Cardiac muscle cell (in vitro differentiated cells and primary cell): Measurements from ENCODE around the gene DBF4B. TPM values are rescaled to one million over a fixed set of nuclear protein-coding genes. Genes with fewer than 3 reads are reported as not detected.
"Not testable (repeated sequence)": the region's sequence is repeated elsewhere in the genome, so short reads cannot be mapped to it uniquely, and the experiment has no call there.

ENCODE experiments used
- DNase-seq, 2 donors: peaks; one replicate each; pipeline versions ENCODE4 v3.0.0 to v3.0.0-alpha.2; 2010 to 2017; ENCODE audit warnings: low read depth in 1 of 2, low spot score in 1 of 2
- H3K27ac ChIP-seq: fragments of 200-600 bp; sonication (generic); 2 replicates; pipeline ENCODE4 v1.5.1; 2016
- H3K27me3 ChIP-seq: fragments of 200-600 bp; sonication (generic); 2 replicates; pipeline ENCODE4 v1.6.0; 2016; ENCODE audit warnings: control low read depth
- H3K36me3 ChIP-seq: fragments of 200-600 bp; sonication (generic); 2 replicates; pipeline ENCODE4 v1.5.1; 2016; ENCODE audit warnings: control low read depth
- H3K4me1 ChIP-seq: fragments of 200-600 bp; sonication (generic); 2 replicates; pipeline ENCODE4 v1.8.1; 2017; ENCODE audit warnings: low read depth, mild to moderate bottlenecking, mixed run types
- H3K4me3 ChIP-seq: fragments of 200-600 bp; sonication (generic); 2 replicates; pipeline ENCODE4 v1.5.1; 2016; ENCODE audit warnings: mild to moderate bottlenecking
- H3K9me3 ChIP-seq: fragments of 200-600 bp; sonication (generic); 2 replicates; pipeline ENCODE4 v1.5.1; 2017; ENCODE audit warnings: low read depth, mild to moderate bottlenecking, control low read depth
- CTCF ChIP-seq: IDR thresholded peaks from 2 replicates; pipeline ENCODE4 v1.5.1; 2012; ENCODE audit warnings: low read depth, mild to moderate bottlenecking, low read length
- polyA plus RNA-seq: library from polyadenylated mRNA; unstranded; fragments of >200 nt; fragmentation: Nextera tagmentation; extraction: Ambion mirVana; gene quantifications from 2 replicates; pipeline ENCODE4 v1.2.1, GENCODE V29; 2016
- total RNA-seq: library from RNA; depleted of rRNA; stranded (reverse); fragments of >200 nt; gene quantifications from 2 replicates; pipeline ENCODE4 v1.2.3, GENCODE V29; 2016

The DBF4B gene
- total and polyA plus RNA-seq, 2 experiments from 2014 or later: 15.3 to 26.8 TPM

DNA sequence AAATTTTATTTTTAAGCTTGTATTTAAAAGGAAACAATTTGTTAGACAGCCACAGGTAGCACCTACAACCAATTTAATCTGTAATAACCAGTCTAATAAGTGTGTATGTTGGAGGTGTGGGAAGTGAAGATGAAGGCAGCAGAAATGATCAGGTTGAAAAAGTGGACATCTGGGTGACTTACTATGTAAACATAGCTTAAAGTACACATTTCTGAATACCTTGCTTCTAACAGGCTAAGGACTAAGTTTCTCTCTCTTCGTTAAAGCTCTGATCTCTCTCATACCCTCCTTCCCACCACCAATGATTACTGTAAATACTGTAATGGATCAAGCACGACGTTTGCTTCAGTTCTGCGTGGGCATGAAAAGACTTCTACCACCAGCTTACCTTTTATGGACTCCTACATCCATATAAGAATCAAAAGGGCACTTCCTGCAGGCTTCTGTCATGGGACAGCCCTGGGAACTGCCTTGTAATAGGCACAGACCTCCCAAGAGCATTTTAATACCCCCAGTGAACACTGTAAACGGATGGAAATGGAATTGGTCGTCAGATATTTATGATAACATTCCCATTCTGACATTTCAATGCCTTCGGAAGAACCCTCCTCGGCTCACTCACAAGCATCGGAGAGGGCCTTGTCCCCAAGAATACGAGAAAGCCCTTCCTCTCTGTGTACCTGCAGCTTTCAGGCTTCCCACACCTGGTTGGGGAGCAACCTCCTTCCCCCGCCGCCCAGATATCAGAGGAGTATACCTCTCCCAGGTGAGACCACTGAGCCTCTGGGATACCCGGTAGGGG, 19.6 kb upstream of the DBF4B start:
- H3K4me3 ChIP-seq: peak overlapping the region; percentile 77
- no peaks in the 10 kb centered on the region for H3K9me3 ChIP-seq
- TF ChIP-seq CTCF: no peak
- H3K36me3 ChIP-seq: no peaks in the 10 kb centered on the region
- peak overlapping the region; percentile 92 for H3K27ac ChIP-seq
- H3K4me1 ChIP-seq: peaks cover 5% of the 10 kb centered on the region
- peak in 1 of 2 donors; percentile 5 for DNase-seq
- no peaks in the 10 kb centered on the region for H3K27me3 ChIP-seq

DNA sequence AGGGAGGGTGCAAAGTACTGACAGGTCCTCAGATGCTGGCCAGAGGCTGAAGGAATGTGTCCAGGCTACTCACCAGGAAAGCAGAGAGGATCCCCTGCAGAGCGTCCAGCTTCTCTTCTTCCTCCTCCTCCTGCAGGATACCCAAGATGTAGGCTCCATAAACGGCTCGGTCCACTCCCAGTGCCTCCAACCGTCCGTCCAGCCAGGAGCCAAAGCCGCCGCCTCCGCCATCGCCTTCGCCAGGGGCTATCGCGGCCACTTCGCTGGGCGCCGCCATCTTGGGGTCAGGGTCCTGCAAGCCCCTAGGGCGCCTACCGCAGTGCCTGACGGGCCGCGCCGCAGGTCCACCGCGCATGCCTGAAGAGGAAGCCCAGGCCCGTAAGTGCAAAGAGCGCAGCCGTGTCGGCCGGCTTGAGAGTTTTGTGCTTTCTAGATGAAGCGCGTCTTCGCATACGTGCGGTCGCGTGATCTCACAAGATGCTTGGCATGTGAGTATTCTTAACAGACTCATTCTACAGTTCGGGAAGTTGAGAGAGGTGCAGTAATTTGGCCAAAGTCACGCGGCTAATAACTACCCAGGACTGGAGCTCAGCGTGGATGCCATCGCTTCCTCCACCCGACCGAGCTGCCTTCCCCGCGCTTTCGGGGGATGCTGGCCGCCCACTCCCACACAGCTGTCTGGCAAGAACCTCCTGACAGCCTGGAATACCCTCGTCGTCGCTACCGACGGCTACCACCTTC, 18.8 kb upstream of the DBF4B start, which contains the start of gene CCDC43:
Gene CCDC43 (minus strand): TSS at position 300 of the 741 bp plus-strand sequence. CDS start 23 bp downstream, at position 277.
- Histone ChIP-seq H3K4me3 (peak within 1 kb of the TSS; percentile 77), H3K9me3 (no peaks in the 10 kb centered on the region), H3K27me3 (no peaks in the 10 kb centered on the region), H3K4me1 (peaks cover 5% of the 10 kb centered on the region), H3K36me3 (no peaks in the 10 kb centered on the region), H3K27ac (peak within 1 kb of the TSS; percentile 92)
- DNase-seq: peak; percentile 94 to 97
- TF ChIP-seq CTCF: no peak

DNA sequence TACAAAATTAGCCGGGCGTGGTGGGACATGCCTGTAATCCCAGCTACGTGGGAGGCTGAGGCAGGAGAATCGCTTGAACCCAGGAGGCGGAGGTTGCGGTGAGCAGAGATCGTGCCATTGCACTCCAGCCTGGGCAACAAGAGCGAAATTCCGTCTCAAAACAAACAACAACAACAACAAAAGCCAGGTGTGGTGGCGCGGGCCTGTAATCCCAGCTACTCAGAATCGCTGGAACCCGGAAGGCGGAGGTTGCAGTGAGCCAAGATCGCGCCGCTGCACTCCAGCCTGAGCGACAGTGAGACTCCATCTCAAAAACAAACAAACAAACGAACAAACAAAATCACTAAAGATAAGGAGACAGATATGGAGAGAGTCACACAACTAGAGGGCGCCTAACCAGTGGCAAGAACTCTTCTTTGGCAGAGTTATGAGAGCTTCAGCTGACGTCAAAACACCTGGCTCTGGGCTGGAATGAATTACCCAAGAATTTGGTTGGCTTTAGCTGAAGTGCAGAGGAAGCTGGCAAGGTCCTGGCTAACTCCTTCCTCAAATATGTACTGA, 17.6 kb upstream of the DBF4B start:
- H3K9me3 ChIP-seq, H3K27me3 ChIP-seq, H3K4me1 ChIP-seq, H3K36me3 ChIP-seq, H3K27ac ChIP-seq, H3K4me3 ChIP-seq: not testable (repeated sequence)
- peak in 1 of 2 donors; percentile 27 for DNase-seq
- TF ChIP-seq CTCF: peak; percentile 6

GRCh38 chr17:44693609-44694008, 14.9 kb upstream of the DBF4B start:
- peaks cover under 1% of the 10 kb centered on the region for H3K4me1 ChIP-seq
- H3K36me3 ChIP-seq: no peaks in the 10 kb centered on the region
- no peaks in the 10 kb centered on the region for H3K9me3 ChIP-seq
- TF ChIP-seq CTCF: no peak
- no peak for DNase-seq
- no peak overlapping the region for H3K4me3 ChIP-seq
- H3K27ac ChIP-seq: no peak overlapping the region
- no peaks in the 10 kb centered on the region for H3K27me3 ChIP-seq

DNA sequence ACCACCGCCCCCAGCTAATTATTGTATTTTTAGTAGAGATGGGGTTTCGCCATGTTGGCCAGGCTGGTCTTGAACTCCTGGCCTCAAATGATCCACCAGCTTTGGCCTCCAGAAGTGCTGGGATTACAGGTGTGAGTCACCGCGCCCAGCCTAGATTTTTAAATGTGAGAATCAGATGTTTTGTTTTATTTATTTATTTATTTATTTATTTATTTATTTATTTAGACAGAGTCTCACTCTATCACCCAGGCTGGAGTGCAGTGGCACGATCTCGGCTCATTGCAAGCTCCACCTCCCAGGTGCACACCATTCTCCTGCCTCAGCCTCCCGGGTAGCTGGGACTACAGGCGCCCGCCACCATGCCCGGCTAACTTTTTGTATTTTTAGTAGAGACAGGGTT, 8.2 kb upstream of the DBF4B start:
- not testable (repeated sequence) for H3K27ac ChIP-seq, H3K4me1 ChIP-seq, H3K9me3 ChIP-seq, H3K27me3 ChIP-seq, H3K4me3 ChIP-seq, H3K36me3 ChIP-seq, DNase-seq
